ENCODE measurements around the gene REG4.

REG4 gene

GRCh38 chr1:119779869-119780356 is 31.3 kb downstream of the REG4 start:
- DNase-seq (ENCODE audit: low read depth in 2 of 2): no peak

- DNase-seq (ENCODE audit: low read depth in 2 of 2): no peak
Measured at GRCh38 chr1:119778886-119779560, 32.2 kb downstream of the REG4 start.

DNA sequence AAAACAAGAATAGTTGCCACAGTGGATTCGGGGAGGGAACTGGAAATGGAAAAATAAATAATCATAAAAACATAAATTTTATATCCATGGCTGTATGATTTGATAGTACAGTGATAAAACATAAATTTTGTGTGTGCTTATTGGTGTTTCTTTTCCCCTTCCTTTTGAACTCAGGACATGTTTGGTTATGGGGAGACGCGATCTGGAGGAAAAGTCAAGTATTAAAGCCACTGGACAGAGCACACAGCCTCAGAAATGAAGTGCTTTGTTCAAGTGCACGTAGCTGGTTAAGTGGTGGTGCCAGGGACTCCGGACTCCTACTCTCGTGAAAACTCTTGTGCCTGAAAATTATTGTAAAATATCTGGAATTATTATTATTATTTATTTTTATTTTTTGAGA is 32.9 kb downstream of the REG4 start:
- no peak for DNase-seq (ENCODE audit: low read depth in 2 of 2)

- DNase-seq (ENCODE audit: low read depth in 2 of 2): no peak
Measured at GRCh38 chr1:119774746-119775490, 36.3 kb downstream of the REG4 start.

- DNase-seq (ENCODE audit: low read depth in 2 of 2): no peak
Measured at GRCh38 chr1:119773711-119774241, 37.5 kb downstream of the REG4 start.

GRCh38 chr1:119772298-119772697 is 39.0 kb downstream of the REG4 start:
- no peak for DNase-seq (ENCODE audit: low read depth in 2 of 2)

DNA sequence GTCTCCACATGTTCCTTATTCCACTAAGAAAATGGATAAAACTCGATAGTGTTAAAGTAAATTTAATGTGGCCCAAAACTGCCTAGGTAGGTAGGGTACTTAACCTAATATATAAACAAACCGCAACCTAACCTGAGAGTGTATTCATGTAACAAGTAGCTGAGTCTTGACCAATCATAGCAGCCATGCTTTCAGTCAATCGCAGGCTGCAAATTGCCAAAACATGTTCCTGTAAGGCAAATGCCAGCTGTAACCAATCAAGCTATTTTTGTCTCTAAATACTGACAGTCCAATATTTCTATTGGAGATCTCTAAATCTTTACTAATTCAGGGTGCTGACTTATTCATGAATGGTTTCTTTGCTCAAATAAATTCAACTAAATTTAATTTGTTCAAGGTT is 39.5 kb downstream of the REG4 start:
- no peak for DNase-seq (ENCODE audit: low read depth in 2 of 2)

GRCh38 chr1:119771016-119771415 is 40.2 kb downstream of the REG4 start:
- no peak for DNase-seq (ENCODE audit: low read depth in 2 of 2)

GRCh38 chr1:119768778-119769177 is 42.5 kb downstream of the REG4 start, which contains the start of gene HMGCS2:
Gene HMGCS2, minus strand, starts transcription at chr1:119768905. Its CDS starts 61 bp downstream, at chr1:119768844.
- no peak for DNase-seq (ENCODE audit: low read depth in 2 of 2)

DNA sequence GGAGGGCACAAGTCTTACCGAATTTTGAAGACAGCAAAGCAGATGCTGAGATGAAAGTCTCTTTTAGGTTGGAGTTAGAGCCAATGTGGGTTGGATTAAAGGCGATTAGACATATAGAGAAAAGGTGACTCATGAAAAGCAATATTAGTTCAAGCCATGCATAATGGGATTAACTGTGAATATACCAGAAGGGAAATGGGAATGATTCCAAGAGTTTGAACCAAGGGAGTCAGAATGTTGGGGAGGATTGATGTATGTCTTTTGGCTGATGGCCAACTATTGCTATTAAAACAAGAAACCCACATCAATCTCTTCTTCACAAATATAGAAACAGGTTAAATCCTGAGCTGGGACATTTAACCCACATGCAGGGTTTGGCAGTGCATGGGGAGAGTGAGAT is 43.8 kb downstream of the REG4 start:
- no peak for DNase-seq (ENCODE audit: low read depth in 2 of 2)

DNA sequence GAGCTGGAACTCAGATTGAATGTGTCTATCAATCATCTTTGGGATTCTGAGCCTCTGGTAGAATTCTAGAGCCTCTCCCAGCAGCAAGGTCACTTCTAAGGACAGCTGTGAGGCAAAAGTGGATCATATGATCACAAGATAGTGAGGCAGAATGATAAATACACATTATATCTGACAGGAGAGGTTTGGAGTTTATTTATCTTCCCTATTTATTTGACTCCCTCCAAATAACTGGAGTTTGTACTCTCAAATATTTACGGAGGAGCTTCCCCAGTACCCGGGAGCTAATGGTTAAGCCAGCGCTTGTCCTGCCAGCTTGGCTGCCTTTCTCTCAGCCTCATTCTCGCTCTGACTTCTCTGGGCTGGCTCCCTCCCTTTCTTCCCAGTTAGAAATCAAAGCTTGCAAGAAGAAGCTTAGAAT is 44.9 kb downstream of the REG4 start:
- no peak for DNase-seq (ENCODE audit: low read depth in 2 of 2)

- no peak for DNase-seq (ENCODE audit: low read depth in 2 of 2)
Measured at GRCh38 chr1:119764220-119764619, 47.0 kb downstream of the REG4 start.

- no peak for DNase-seq (ENCODE audit: low read depth in 2 of 2)
Measured at GRCh38 chr1:119762953-119763352, 48.3 kb downstream of the REG4 start.

DNA sequence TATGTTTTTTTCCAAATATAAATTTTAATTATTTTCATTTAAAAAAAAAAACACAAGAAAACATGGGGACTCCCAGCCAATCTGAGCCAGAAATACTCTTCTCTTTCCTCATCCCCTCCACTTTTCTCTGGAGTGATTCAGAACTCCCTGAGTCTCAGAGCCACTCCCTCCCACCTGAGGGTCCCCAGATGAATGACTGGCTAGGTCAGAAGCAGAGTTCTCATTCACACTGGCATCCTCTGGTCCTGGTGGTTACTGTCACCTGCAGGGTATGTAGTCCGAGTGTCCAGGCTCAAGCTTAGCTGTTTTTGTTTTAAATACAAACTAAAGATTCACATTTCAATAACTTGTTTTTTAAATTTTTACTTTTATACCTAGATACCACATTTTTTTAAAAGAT is 48.9 kb downstream of the REG4 start:
- DNase-seq (ENCODE audit: low read depth in 2 of 2): no peak

DNA sequence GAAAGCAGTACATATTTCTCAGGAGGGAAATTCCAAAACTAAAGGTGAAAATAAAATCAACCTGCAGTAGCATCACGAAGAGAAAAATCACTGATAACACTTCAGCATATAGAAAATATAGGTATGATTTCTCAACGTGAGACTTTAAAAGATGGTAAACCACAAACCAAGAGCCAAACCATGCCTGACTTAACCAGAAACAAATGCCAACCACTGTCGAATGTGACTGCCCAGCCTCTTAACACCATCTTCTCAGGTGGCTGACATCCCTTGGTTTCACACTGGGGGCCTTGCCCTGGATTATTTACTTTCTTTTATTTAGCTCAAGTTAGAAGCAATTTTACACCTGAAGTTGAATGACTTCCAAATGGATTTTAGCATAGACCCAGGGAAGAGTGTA is 52.7 kb downstream of the REG4 start:
- DNase-seq (ENCODE audit: low read depth in 2 of 2): no peak

- no peak for DNase-seq (ENCODE audit: low read depth in 2 of 2)
Measured at GRCh38 chr1:119752592-119752991, 58.7 kb downstream of the REG4 start.

DNA sequence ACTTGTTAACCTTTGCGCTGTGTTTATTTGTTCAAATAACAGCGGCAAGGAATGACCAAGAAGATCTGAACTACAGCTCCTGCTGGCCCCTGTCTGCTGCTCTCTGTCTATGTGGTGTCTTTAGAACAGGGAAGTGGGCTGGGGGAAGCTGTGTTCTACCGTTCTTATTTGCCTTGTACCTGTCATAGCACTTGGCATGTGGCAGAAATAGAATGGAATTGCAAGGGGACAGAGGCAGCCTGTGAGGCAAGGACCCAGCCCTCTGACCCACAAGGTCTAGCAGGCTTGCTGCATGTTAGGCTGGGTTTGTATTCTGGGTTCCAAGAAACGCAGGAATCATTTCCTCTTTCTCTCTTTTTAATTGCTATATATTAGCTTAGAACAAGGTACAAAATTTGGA is 63.2 kb downstream of the REG4 start:
- no peak for DNase-seq (ENCODE audit: low read depth in 2 of 2)

- DNase-seq (ENCODE audit: low read depth in 2 of 2): no peak
Measured at GRCh38 chr1:119747451-119747850, 63.8 kb downstream of the REG4 start.

DNA sequence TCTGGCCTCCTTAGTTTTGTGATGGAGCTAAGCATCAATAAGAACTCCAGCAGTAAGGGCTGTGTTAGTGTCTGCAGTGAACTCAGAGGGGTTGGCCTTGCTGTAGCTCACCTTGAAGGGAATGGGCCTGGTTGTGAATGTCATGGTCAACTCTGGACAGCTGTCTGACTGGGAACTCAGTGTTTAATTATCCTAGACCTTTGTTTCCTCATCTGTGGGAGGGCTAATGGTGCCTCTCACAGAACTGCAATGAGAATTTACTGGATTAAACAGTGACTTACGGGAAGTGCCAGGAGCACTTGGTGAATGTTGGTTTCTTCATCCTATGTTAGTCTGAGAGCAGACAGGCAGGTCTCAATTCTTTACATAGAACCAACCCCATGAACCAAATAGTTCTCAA is 66.2 kb downstream of the REG4 start:
- no peak for DNase-seq (ENCODE audit: low read depth in 2 of 2)

DNA sequence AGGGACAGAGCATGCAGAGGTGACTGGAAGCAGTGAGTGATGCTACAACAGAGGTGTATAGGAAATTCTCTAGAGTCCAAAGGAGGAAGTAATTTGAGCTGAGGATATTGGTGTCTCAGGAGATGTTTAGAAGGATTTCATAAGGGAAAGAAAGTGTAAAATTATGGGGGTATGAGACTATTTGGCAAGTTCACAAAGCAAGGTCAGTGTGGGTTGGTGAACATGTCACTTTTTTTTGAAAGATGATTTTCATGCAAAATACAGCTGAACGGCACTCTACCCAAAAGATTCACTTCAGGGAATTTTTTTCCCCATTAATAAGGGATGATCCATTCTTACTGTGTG is 66.7 kb downstream of the REG4 start:
- no peak for DNase-seq (ENCODE audit: low read depth in 2 of 2)
